Spinal cord (tissue), 10 donors: Measurements from ENCODE around the gene PCDH9. TPM values are rescaled to one million over a fixed set of nuclear protein-coding genes. Genes with fewer than 3 reads are reported as not detected.
A peak's percentile ranks its signal among the peaks of the same experiment; 100 is the strongest.

ENCODE experiments used
- DNase-seq, 6 donors: peaks; one replicate each; pipeline versions ENCODE4 v3.0.0 to v3.0.0-alpha.2; 2013 to 2015; ENCODE audit warnings: low spot score in 6 of 6, low read depth in 4 of 6
- H3K27ac ChIP-seq: one replicate; pipeline ENCODE4 v1.5.1; 2013; ENCODE audit warnings: low read depth, low read length, control low read depth
- H3K27me3 ChIP-seq: one replicate; pipeline ENCODE4 v1.6.1; 2013; ENCODE audit warnings: low read length; ENCODE audit not compliant: control insufficient read depth, insufficient read depth
- H3K36me3 ChIP-seq: one replicate; pipeline ENCODE4 v1.6.1; 2013; ENCODE audit warnings: low read length; ENCODE audit not compliant: control insufficient read depth, insufficient read depth
- H3K4me1 ChIP-seq: one replicate; pipeline ENCODE4 v1.6.1; 2013; ENCODE audit warnings: low read length; ENCODE audit not compliant: control insufficient read depth, insufficient read depth
- H3K4me3 ChIP-seq: one replicate; pipeline ENCODE4 v1.5.1; 2013; ENCODE audit warnings: low read depth, low read length, control low read depth
- H3K9me3 ChIP-seq: one replicate; pipeline ENCODE4 v1.6.1; 2013; ENCODE audit warnings: low read length; ENCODE audit not compliant: control insufficient read depth, insufficient read depth
- WGBS: methylation state at CpG from one replicate; pipeline ENCODE4 v1.1.5; 2013; ENCODE audit warnings: missing lambda C conversion rate; ENCODE audit not compliant: insufficient coverage; 5-methylcytosine and 5-hydroxymethylcytosine counted together
- polyA plus RNA-seq, 2 donors: library from polyadenylated mRNA; unstranded; fragments of 120-200 nt; gene quantifications; one replicate each; pipeline ENCODE4 v1.2.1, GENCODE V29; 2013; ENCODE audit not compliant: insufficient read length in 2 of 2
- total RNA-seq, 2 donors: library from RNA; depleted of rRNA in 1 of 2; stranded (reverse); fragments of 120-200 nt in 1 of 2; fragments of >200 nt in 1 of 2; gene quantifications; one replicate each; pipeline versions ENCODE4 v1.2.3 to v1.2.4, GENCODE V29; 2013 to 2014
- donor health status: healthy.

PCDH9 gene
- total and polyA plus RNA-seq, 4 donors = 37.6 to 180 (median 60.7) TPM

- no CpG with 5 or more reads among the region's 2 CpGs for WGBS
- H3K36me3 ChIP-seq = no peaks in the 10 kb centered on the region
- no peaks in the 10 kb centered on the region for H3K27me3 ChIP-seq
- H3K4me3 ChIP-seq = no peak overlapping the region
- no peak overlapping the region for H3K27ac ChIP-seq
- H3K9me3 ChIP-seq = no peaks in the 10 kb centered on the region
- DNase-seq = no peak
- no peaks in the 10 kb centered on the region for H3K4me1 ChIP-seq
These were observed 907.2 kb downstream of the PCDH9 start for GRCh38 chr13:66322936-66323335.

- Histone ChIP-seq H3K27ac (no peak overlapping the region), H3K9me3 (no peaks in the 10 kb centered on the region), H3K36me3 (no peaks in the 10 kb centered on the region), H3K27me3 (no peaks in the 10 kb centered on the region), H3K4me1 (no peaks in the 10 kb centered on the region), H3K4me3 (no peak overlapping the region)
- WGBS = 100% methylated on average over 3 of the region's 4 CpGs
- peak in 1 of 6 donors; percentile 47 for DNase-seq
These were observed 907.9 kb downstream of the PCDH9 start for GRCh38 chr13:66322193-66322740.

- no peaks in the 10 kb centered on the region for H3K4me1 ChIP-seq
- 37% methylated on average over 2 of the region's 3 CpGs for WGBS
- DNase-seq = no peak
- no peaks in the 10 kb centered on the region for H3K36me3 ChIP-seq
- H3K9me3 ChIP-seq = no peaks in the 10 kb centered on the region
- no peak overlapping the region for H3K4me3 ChIP-seq
- H3K27me3 ChIP-seq = no peaks in the 10 kb centered on the region
- no peak overlapping the region for H3K27ac ChIP-seq
These were observed 915.2 kb downstream of the PCDH9 start for GRCh38 chr13:66314911-66315310.

GRCh38 chr13:66313413-66313812 lies 916.7 kb downstream of the PCDH9 start:
- no peaks in the 10 kb centered on the region for H3K9me3 ChIP-seq
- H3K4me3 ChIP-seq = no peak overlapping the region
- H3K36me3 ChIP-seq = no peaks in the 10 kb centered on the region
- WGBS = no CpG with 5 or more reads among the region's 3 CpGs
- no peaks in the 10 kb centered on the region for H3K4me1 ChIP-seq
- H3K27ac ChIP-seq = no peak overlapping the region
- DNase-seq = no peak
- H3K27me3 ChIP-seq = no peaks in the 10 kb centered on the region

- DNase-seq = peak in 2 of 6 donors; percentile 15 to 72
- 93% methylated on average over 3 of the region's 10 CpGs for WGBS
- Histone ChIP-seq H3K9me3 (no peaks in the 10 kb centered on the region), H3K4me1 (no peaks in the 10 kb centered on the region), H3K27ac (no peak overlapping the region), H3K27me3 (no peaks in the 10 kb centered on the region), H3K36me3 (no peaks in the 10 kb centered on the region), H3K4me3 (no peak overlapping the region)
These were observed 917.6 kb downstream of the PCDH9 start for GRCh38 chr13:66312312-66313087.

GRCh38 chr13:66305961-66306617 lies 924.0 kb downstream of the PCDH9 start:
- Histone ChIP-seq H3K27me3 (no peaks in the 10 kb centered on the region), H3K27ac (no peak overlapping the region), H3K9me3 (no peaks in the 10 kb centered on the region), H3K4me1 (no peaks in the 10 kb centered on the region), H3K4me3 (no peak overlapping the region), H3K36me3 (no peaks in the 10 kb centered on the region)
- no CpG with 5 or more reads among the region's 5 CpGs for WGBS
- no peak for DNase-seq

- no peak for DNase-seq
- Histone ChIP-seq H3K9me3 (peaks cover 3% of the 10 kb centered on the region), H3K36me3 (no peaks in the 10 kb centered on the region), H3K27me3 (no peaks in the 10 kb centered on the region), H3K4me1 (no peaks in the 10 kb centered on the region), H3K27ac (no peak overlapping the region), H3K4me3 (no peak overlapping the region)
These were observed 928.7 kb downstream of the PCDH9 start for GRCh38 chr13:66301482-66301881.

GRCh38 chr13:66301006-66301405 lies 929.1 kb downstream of the PCDH9 start:
- Histone ChIP-seq H3K36me3 (no peaks in the 10 kb centered on the region), H3K4me3 (no peak overlapping the region), H3K4me1 (no peaks in the 10 kb centered on the region), H3K9me3 (peaks cover 3% of the 10 kb centered on the region), H3K27me3 (no peaks in the 10 kb centered on the region), H3K27ac (no peak overlapping the region)
- no CpG with 5 or more reads among the region's 1 CpG for WGBS
- DNase-seq = peak in 2 of 6 donors; percentile 67 to 68

- Histone ChIP-seq H3K27ac (no peak overlapping the region), H3K4me3 (no peak overlapping the region), H3K36me3 (no peaks in the 10 kb centered on the region), H3K4me1 (no peaks in the 10 kb centered on the region), H3K9me3 (peaks cover 3% of the 10 kb centered on the region), H3K27me3 (no peaks in the 10 kb centered on the region)
- WGBS = no CpG with 5 or more reads among the region's 1 CpG
- no peak for DNase-seq
These were observed 933.3 kb downstream of the PCDH9 start for GRCh38 chr13:66296875-66297274.

GRCh38 chr13:66296328-66296727 lies 933.8 kb downstream of the PCDH9 start:
- Histone ChIP-seq H3K9me3 (peaks cover 3% of the 10 kb centered on the region), H3K27me3 (no peaks in the 10 kb centered on the region), H3K4me3 (no peak overlapping the region), H3K27ac (no peak overlapping the region), H3K36me3 (no peaks in the 10 kb centered on the region), H3K4me1 (no peaks in the 10 kb centered on the region)
- DNase-seq = no peak
